GM23338 (cell line): ENCODE data around the gene AP2A1.

Source experiments
- CREB1 ChIP-seq: fragments of 250-450 bp; sonication (Bioruptor Pico); IDR thresholded peaks from 2 replicates; pipeline ENCODE4 v1.5.0; 2020; ENCODE audit warnings: low read depth, mild to moderate bottlenecking, moderate library complexity
- CTCF ChIP-seq, 2 experiments: fragments of 200-600 bp in 1 of 2; sonication (generic) in 1 of 2; conservative IDR thresholded peaks; 2 replicates each; pipeline versions ENCODE4 v1.5.1 to v1.6.1; 2016 to 2017; ENCODE audit warnings: antibody characterized with exemption in 2 of 2, low read depth in 2 of 2, mild to moderate bottlenecking in 2 of 2, moderate library complexity in 1 of 2
- ETS1 ChIP-seq: IDR thresholded peaks from 2 replicates; pipeline ENCODE4 v1.6.1; 2016; ENCODE audit warnings: antibody characterized with exemption
- EZH2 ChIP-seq: fragments of 200-600 bp; sonication (generic); IDR thresholded peaks from one replicate; pipeline ENCODE4 v1.8.0; 2017; ENCODE audit warnings: antibody characterized with exemption, mild to moderate bottlenecking, low read depth; ENCODE audit not compliant: unreplicated experiment
- EZH2phosphoT487 ChIP-seq: fragments of 200-600 bp; sonication (generic); IDR thresholded peaks from one replicate; pipeline ENCODE4 v1.8.1; 2018; ENCODE audit warnings: antibody characterized with exemption; ENCODE audit not compliant: unreplicated experiment
- JUNB ChIP-seq: IDR thresholded peaks from one replicate; pipeline ENCODE4 v1.6.1; 2016; ENCODE audit warnings: antibody characterized with exemption; ENCODE audit not compliant: unreplicated experiment
- NANOG ChIP-seq: IDR thresholded peaks from 2 replicates; pipeline ENCODE4 v1.6.1; 2016; ENCODE audit warnings: antibody characterized with exemption, borderline replicate concordance
- POLR2AphosphoS5 ChIP-seq: IDR thresholded peaks from 2 replicates; pipeline ENCODE4 v1.6.1; 2016; ENCODE audit warnings: antibody characterized with exemption, low read depth
- ZNF114 ChIP-seq: fragments of 250-450 bp; sonication (Bioruptor Pico); IDR thresholded peaks from 2 replicates; pipeline ENCODE4 v1.5.0; 2020; ENCODE audit warnings: mild to moderate bottlenecking, moderate library complexity
- TF ChIP-seq, protein P1 (sequence below): IDR thresholded peaks from one replicate; pipeline ENCODE4 v1.6.1; 2018; ENCODE audit warnings: antibody characterized with exemption; ENCODE audit not compliant: unreplicated experiment
- TF ChIP-seq, protein P2 (sequence below): fragments of 250-450 bp; sonication (Bioruptor Pico); IDR thresholded peaks from 2 replicates; pipeline ENCODE4 v1.5.0; 2020; ENCODE audit warnings: mild to moderate bottlenecking, moderate library complexity

DNA sequence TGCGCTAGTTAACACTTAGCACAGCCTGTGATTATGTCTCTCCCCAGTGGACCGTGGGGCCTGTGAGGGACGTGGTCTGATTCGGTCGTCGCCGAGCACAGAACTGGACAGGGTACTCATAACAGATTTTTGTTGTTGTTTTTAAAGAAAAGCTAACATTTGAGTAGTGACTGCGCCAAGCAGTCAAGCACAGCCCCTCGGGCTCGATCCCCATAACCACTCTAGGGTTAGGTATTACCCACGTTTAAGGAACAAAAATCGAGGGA lies 83.4 kb downstream of the AP2A1 start:
- TF ChIP-seq EZH2 (no peak), CTCF (conservative IDR thresholded peaks at IDR 0.05; ENCODE audit: low read depth in 2 of 2) (no peak), CREB1 (CRISPR knock-in tag) (no peak), JUNB (no peak), POLR2AphosphoS5 (no peak), EZH2phosphoT487 (no peak), ZNF114 (CRISPR knock-in tag) (no peak), ETS1 (no peak), NANOG (no peak)
- TF ChIP-seq, protein P1, sequence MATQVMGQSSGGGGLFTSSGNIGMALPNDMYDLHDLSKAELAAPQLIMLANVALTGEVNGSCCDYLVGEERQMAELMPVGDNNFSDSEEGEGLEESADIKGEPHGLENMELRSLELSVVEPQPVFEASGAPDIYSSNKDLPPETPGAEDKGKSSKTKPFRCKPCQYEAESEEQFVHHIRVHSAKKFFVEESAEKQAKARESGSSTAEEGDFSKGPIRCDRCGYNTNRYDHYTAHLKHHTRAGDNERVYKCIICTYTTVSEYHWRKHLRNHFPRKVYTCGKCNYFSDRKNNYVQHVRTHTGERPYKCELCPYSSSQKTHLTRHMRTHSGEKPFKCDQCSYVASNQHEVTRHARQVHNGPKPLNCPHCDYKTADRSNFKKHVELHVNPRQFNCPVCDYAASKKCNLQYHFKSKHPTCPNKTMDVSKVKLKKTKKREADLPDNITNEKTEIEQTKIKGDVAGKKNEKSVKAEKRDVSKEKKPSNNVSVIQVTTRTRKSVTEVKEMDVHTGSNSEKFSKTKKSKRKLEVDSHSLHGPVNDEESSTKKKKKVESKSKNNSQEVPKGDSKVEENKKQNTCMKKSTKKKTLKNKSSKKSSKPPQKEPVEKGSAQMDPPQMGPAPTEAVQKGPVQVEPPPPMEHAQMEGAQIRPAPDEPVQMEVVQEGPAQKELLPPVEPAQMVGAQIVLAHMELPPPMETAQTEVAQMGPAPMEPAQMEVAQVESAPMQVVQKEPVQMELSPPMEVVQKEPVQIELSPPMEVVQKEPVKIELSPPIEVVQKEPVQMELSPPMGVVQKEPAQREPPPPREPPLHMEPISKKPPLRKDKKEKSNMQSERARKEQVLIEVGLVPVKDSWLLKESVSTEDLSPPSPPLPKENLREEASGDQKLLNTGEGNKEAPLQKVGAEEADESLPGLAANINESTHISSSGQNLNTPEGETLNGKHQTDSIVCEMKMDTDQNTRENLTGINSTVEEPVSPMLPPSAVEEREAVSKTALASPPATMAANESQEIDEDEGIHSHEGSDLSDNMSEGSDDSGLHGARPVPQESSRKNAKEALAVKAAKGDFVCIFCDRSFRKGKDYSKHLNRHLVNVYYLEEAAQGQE, result no peak
- TF ChIP-seq, protein P2, sequence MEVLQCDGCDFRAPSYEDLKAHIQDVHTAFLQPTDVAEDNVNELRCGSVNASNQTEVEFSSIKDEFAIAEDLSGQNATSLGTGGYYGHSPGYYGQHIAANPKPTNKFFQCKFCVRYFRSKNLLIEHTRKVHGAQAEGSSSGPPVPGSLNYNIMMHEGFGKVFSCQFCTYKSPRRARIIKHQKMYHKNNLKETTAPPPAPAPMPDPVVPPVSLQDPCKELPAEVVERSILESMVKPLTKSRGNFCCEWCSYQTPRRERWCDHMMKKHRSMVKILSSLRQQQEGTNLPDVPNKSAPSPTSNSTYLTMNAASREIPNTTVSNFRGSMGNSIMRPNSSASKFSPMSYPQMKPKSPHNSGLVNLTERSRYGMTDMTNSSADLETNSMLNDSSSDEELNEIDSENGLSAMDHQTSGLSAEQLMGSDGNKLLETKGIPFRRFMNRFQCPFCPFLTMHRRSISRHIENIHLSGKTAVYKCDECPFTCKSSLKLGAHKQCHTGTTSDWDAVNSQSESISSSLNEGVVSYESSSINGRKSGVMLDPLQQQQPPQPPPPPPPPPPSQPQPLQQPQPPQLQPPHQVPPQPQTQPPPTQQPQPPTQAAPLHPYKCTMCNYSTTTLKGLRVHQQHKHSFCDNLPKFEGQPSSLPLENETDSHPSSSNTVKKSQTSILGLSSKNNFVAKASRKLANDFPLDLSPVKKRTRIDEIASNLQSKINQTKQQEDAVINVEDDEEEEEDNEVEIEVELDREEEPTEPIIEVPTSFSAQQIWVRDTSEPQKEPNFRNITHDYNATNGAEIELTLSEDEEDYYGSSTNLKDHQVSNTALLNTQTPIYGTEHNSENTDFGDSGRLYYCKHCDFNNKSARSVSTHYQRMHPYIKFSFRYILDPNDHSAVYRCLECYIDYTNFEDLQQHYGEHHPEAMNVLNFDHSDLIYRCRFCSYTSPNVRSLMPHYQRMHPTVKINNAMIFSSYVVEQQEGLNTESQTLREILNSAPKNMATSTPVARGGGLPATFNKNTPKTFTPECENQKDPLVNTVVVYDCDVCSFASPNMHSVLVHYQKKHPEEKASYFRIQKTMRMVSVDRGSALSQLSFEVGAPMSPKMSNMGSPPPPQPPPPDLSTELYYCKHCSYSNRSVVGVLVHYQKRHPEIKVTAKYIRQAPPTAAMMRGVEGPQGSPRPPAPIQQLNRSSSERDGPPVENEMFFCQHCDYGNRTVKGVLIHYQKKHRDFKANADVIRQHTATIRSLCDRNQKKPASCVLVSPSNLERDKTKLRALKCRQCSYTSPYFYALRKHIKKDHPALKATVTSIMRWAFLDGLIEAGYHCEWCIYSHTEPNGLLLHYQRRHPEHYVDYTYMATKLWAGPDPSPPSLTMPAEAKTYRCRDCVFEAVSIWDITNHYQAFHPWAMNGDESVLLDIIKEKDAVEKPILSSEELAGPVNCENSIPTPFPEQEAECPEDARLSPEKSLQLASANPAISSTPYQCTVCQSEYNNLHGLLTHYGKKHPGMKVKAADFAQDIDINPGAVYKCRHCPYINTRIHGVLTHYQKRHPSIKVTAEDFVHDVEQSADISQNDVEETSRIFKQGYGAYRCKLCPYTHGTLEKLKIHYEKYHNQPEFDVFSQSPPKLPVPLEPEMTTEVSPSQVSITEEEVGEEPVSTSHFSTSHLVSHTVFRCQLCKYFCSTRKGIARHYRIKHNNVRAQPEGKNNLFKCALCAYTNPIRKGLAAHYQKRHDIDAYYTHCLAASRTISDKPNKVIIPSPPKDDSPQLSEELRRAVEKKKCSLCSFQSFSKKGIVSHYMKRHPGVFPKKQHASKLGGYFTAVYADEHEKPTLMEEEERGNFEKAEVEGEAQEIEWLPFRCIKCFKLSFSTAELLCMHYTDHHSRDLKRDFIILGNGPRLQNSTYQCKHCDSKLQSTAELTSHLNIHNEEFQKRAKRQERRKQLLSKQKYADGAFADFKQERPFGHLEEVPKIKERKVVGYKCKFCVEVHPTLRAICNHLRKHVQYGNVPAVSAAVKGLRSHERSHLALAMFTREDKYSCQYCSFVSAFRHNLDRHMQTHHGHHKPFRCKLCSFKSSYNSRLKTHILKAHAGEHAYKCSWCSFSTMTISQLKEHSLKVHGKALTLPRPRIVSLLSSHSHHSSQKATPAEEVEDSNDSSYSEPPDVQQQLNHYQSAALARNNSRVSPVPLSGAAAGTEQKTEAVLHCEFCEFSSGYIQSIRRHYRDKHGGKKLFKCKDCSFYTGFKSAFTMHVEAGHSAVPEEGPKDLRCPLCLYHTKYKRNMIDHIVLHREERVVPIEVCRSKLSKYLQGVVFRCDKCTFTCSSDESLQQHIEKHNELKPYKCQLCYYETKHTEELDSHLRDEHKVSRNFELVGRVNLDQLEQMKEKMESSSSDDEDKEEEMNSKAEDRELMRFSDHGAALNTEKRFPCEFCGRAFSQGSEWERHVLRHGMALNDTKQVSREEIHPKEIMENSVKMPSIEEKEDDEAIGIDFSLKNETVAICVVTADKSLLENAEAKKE, result no peak
